Caki2 (cell line): ENCODE data around the gene GPR45. TPM values are rescaled to one million over a fixed set of nuclear protein-coding genes. Genes with fewer than 3 reads are reported as not detected.

Experiments
- DNase-seq: peaks from one replicate; pipeline ENCODE4 v3.0.0-alpha.2; 2015; ENCODE audit warnings: low read depth
- in situ Hi-C: cut with HindIII; loops from 2 replicates; pipeline ENCODE4 v1.10.0; 2016; ENCODE audit warnings: low sequenced_read_pairs, low pct_unique_long_range_greater_than_20kb, mixed read lengths
- total RNA-seq: library from RNA; depleted of rRNA; stranded (reverse); fragments of >200 nt; shearing (Covaris generic); gene quantifications from 2 replicates; pipeline ENCODE4 v1.2.3, GENCODE V29; 2014; ENCODE audit warnings: low replicate concordance; rRNA removed

The GPR45 gene, protein sequence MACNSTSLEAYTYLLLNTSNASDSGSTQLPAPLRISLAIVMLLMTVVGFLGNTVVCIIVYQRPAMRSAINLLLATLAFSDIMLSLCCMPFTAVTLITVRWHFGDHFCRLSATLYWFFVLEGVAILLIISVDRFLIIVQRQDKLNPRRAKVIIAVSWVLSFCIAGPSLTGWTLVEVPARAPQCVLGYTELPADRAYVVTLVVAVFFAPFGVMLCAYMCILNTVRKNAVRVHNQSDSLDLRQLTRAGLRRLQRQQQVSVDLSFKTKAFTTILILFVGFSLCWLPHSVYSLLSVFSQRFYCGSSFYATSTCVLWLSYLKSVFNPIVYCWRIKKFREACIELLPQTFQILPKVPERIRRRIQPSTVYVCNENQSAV
- total RNA-seq, result 0.17 and 0.20 TPM in 2 replicates

DNA sequence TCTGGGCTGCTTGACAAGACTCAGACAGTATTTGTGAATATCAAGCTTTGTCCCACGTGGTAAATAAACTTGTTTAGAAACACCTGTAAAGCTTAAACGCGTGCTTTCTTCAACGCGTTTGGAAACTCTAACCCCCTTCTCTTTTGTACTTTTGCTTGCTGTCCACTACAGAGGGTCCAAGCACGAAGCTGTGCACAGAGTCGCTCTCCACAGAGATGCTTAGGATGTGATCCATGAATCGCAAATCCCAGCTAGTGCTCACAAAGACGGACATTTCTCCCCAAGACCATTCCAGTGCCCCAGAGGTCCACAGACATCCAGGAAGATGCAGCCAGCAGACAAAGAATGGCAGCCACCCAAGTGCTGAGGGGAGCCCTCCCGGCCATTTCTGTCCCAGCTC, at the start of gene GPR45:
GPR45 (plus strand) TSS at position 301 of the 400 bp plus-strand sequence. CDS start 116 bp downstream, outside the sequence.
- in situ Hi-C loops, result no loop called here
- no peak for DNase-seq

DNA sequence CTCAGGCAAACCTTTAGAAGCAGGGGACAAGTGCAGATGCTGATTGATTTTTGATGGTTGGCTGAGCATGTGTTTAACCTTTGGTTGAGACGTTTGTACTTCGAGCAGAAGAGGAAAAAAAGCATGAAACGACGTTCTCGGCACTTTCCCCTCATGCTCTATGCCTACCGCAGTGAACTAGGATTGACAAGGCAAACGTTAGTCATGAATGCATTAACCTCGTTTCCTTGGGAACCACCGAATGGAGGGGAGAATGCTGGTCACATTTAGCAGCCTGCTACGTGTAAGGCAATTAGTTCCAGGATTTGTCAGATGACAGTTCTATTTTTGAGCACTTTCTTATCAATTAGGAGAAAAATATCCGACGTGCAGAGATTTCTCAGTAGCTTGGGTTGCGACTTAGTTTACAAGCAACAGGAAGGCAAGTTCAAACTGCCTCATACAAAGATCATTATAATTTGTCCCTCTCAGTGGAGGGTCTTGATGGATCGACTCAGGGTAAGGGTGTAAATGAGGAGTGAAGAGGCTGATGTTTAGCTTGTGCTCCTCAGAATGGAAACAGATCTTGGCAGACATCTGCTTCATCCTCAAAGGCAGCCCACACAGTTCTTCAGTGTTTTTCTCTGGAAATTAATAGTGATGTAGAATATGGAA, 47.4 kb upstream of the GPR45 start:
- DNase-seq, result no peak
- in situ Hi-C loops, result no loop called here

DNA sequence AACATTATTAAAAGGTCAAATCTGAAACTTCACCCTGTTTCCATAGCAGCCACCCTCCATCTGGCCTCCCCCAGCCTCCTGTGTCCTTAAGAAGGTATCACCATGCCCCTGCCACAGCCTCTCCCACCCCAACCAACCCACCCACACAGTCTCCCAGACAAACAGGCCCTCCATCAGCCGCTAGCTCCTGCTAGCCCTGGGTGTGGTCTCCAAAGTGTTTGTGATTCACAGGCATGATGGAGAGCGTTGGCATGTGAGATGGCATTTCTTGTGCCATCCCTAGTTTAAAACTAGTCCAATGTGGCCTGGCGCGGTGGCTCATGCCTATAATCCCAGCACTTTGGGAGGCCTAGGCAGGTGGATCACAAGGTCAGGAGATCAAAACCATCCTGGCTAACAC, 44.9 kb upstream of the GPR45 start:
- DNase-seq, result no peak
- in situ Hi-C loops, result no loop called here

DNA sequence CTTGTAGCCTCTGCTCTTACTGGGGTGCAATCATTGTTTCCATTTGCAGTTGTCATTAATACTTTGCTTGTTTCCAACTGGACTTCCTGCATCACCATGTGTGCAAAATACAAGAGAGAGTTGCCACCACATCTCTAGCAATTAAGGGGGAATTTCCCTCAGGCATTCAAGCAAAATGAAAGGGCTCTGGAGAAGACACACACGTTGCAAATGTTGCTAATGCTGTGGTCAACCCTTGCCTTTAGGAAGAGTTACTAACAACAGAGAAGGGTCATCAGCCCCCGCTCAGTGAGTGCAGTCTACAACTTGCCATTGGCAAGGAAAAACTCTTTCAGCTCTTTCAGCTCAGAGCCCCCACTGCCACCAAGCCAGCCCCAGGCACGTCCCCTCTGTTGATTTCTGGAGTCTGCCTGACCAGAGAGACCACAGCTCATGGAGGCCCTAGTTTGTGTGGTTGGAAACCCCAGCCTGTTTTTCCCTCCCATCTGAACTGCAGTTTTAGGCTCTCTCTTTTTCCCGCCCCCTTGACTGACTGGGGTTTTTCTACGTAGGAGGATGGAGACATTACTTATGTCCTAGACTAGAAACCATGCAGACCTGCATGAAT, 25.9 kb upstream of the GPR45 start:
- no peak for DNase-seq
- in situ Hi-C loops, result no loop called here

DNA sequence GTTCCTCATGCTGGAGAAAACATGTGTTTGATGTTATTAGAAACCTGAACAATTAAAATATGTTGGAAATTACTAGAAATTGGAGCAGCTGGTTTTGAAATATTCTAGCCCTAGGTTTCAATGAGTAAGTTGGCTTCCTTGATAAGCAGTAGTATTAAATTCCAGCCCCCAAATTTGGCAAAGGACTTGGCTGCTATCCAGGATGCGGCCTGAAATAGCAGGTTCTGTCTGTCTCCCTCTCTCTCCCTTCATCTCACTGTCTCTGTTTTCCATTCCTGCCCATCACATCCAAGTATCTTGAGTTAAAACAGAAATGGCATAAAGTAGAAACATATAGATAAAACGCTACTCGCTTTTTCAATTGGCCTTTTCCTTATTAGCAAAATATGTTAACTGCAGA, 20.9 kb upstream of the GPR45 start:
- in situ Hi-C loops, result no loop called here
- no peak for DNase-seq

DNA sequence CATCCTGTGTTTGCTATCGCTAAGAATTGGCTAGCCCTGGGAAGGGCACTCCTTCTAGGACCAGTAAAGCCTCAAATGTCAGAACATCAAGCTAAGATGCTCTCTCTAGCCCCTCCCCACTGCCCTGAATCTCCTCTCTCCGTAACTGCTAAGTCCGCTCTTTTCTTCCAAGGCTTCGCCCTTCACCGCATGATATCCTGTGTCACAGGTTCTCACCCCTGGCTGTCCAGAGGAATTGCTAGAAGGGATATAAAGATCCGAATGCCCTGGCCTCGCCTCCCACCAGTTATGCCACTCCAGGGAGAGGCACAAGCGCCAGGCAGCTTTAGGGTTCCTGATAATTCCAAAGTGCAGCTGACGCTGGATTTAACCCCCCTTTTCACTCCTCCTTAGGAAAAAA, 17.1 kb upstream of the GPR45 start:
- in situ Hi-C loops, result no loop called here
- DNase-seq, result no peak

DNA sequence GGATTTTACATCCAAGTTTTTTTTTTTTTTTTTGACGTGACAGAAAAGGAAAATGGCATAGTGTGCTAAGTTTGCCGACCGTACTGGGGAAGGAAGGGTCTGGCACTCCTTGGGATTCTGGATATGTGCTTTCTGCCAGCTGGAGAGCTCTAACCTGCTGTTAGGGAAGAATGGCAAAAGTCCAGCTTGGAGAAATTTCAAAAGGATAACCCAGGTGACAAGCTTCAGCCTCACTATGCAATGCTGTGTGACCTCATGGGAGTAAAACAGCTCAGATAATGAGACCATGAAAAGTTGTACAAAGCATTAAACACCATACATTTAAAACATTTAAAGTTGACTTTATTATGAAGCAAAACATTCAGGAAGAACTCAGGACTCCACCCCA, 10.3 kb upstream of the GPR45 start:
- in situ Hi-C loops, result no loop called here
- DNase-seq, result no peak

DNA sequence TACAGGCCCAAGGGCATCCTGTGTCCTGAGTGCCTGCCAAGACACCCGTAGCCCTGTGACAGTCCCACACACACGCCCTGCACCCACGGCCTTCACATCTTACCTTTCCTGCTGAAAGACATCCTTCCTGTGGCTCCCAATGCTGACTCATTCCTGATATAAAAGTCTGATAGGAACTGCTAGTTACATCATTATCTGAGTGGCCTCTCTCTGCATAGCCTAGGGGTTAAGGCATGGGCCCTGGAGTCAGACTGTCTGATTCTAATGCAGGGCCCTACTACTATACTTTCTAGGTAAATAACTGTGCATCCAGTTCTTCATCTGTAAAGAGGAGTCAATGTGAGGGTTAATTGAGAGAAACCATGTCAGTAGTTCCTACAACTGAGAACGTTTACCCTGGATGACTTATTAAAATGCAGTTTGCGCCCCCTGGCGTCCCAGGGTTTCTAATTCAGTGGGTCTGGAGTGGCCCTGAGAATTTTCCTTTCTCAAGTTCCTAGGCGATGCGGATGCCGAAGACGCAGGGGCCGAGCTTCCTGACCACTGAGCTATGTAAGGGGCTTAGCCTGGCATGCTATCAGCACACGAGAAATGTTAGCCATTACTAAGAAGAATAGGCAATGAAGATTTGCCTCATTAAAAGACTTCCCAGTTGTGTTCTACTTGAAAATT, 6.0 kb upstream of the GPR45 start:
- peak; percentile 81 for DNase-seq
- in situ Hi-C loops, result no loop called here

DNA sequence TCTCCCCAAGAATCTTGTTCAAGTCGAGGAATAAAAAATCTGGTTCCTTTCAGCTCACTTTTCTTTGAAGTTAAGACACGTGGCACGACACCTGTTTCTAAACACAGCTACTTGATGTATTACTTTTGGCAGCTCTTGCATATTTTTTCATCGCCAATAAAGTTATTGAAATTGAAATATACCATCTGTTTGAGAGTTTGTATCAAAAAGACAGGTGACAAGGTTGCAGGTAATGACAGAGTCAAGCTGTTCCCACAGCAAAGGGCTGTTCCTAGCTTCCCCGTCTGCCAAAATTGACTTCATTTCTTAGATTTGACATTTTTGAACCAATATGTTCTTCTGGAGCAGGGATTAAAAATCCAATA, 5.5 kb upstream of the GPR45 start:
- DNase-seq, result no peak
- in situ Hi-C loops, result no loop called here

DNA sequence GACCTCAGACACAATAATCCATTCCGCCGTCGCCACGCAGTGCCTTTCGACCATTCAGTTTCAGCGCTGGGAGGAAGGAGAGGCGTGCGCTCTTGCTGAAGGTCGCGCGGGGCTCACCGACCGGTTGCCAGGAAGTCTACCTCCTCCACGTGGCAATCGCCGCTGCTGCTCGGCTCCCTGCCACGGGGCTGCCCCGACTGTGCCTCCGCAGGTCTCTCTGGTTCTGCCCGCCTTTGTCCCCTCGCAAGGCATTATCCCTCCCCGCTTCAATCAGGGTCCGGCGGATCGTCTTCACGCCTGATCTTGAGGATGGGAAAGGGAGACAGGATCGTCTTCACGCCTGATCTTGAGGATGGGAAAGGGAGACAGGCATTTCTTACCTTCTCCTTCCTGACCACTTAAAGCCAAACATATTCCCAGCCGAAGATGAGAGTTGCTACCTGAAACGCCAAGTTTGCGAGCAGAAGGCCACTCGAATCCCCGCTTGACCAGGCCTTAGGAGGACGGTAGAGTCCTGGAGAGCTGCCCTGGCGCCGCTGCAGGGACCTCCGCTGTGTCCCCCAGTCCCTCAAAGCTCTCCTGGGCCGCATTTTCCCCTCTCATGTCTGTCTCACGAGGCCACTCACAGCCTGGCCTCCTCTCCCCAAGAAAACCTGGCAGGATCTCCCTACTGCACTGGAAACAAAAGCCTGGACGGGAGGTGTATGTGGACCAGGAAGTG, 4.3 kb upstream of the GPR45 start:
- DNase-seq, result no peak
- in situ Hi-C loops, result no loop called here

DNA sequence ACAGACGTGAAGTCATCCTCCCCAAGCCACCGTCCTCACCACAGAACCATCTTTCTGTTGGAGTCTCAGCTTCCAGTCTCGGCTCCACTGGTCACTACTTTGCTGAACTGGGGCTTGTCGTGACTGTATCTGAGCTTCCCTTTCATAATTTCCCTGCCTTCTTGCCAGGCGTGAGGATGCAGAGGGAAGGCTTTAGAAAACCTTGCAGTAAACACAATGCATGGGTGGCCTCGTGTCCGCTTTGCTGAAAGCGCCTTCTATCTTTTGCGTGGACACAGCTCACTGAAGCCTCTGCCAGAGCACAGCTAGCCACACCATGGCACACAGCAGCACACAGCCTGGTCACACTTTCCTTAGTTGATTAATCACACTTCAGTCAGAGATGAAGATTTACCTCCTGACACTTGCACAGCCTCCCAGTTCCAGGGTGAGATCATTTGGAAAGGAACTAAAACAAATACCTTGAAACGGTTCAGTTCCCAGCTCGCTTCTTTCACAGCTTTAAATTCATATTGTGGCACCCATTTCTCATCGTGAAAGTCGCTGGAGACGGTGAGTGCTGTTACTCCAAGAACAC, 2.8 kb upstream of the GPR45 start:
- DNase-seq, result peak; percentile 91
- in situ Hi-C loops, result no loop called here

DNA sequence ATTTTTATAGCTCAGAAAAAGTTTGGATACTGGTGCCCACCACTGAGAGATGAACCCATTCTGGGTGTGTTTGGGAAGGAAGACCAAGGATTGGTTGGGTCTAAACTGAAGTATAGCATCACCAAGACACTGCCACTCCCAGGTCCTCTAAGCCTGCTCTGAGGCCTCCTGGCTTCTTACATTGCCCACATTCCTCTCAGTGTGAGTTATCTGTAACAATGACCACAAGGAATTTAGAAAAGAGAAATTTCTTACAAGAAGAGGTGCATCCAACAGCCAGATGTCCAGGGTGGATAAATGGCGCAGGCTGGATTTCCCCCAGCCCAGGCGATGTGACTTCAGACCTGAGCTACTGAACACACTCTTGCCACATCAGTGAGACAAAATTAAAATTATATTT, 1.6 kb upstream of the GPR45 start:
- in situ Hi-C loops, result no loop called here
- peak; percentile 84 for DNase-seq

DNA sequence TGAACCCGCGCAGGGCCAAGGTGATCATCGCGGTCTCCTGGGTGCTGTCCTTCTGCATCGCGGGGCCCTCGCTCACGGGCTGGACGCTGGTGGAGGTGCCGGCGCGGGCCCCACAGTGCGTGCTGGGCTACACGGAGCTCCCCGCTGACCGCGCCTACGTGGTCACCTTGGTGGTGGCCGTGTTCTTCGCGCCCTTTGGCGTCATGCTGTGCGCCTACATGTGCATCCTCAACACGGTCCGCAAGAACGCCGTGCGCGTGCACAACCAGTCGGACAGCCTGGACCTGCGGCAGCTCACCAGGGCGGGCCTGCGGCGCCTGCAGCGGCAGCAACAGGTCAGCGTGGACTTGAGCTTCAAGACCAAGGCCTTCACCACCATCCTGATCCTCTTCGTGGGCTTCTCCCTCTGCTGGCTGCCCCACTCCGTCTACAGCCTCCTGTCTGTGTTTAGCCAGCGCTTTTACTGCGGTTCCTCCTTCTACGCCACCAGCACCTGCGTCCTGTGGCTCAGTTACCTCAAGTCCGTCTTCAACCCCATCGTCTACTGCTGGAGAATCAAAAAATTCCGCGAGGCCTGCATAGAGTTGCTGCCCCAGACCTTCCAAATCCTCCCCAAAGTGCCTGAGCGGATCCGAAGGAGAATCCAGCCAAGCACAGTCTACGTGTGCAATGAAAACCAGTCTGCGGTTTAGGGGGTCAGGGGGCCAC, 897 bp downstream of the GPR45 start:
- in situ Hi-C loops, result no loop called here
- no peak for DNase-seq

DNA sequence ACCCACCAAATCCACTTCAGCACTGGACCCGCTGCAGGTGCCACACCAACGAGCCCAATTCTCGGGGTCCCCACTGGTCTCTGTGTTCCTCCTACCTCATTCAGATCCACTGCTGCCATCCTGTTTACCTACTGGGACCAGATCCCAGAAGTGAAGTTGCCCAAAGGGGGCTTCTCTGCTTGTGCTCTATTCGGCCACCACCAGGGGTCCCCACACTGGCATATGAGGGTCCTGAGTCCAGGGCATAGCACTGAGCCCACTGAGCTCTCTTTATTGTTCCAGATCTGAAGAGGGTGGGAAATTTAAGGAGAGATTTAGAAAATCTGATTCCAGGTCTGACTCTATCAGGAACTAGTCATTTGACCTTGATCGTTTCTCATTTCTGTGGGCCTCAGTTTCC, 2.4 kb downstream of the GPR45 start:
- in situ Hi-C loops, result no loop called here
- no peak for DNase-seq

DNA sequence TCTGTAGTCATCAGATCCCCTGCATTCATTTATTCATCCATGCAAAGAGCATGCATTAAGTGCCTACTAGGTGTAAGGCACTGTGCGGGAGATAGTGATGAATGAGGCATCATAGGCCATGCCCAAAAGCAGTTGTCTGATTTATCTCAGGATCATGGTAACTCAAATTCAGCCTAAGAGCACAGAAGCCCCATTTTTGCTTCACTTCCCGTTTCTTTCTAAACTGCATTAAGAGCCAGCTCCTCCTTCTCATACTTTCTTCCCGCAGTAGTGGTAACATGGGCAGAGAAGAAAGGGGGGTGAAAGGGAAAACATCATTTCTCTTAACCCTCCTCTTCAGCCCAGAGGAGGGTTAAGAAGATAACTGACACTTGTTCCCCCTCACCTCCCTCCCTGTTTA, 2.9 kb downstream of the GPR45 start:
- in situ Hi-C loops, result no loop called here
- DNase-seq, result no peak

DNA sequence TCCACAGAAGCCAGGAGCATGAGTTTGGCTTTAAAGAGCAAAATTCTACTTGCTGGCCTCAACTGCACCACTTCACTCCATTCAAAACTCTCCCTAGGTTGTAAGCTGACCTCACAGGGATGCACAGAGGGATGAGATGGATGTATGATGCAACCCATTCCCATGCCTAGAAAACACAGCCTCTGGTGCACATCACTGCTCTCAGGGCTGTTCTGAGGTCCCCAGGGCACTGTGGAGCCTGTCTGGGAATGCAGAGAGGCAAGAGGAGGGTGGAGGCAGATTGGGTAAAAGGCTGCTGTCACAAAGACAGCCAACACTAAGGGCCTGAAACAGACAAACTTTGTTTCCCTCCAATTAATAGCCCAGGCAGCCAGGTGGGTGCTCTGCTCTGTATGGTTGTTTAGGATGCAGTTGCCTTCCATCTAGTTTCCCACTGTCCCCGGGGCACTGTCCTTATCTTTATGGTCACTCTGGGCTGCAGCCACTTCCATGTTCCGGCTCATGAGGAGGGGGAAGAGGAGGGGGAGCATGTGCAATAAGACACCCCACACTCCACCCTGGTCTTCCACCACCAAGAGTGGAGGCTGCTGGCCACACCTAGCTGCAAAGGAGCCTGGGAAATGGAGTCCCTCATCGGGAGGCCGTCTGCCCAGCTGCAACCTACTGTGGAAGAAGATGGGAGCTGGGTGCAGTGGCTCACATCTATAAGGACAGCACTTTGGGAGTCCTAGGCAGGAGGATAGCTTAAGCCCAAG, 7.0 kb downstream of the GPR45 start:
- DNase-seq, result no peak
- in situ Hi-C loops, result no loop called here

DNA sequence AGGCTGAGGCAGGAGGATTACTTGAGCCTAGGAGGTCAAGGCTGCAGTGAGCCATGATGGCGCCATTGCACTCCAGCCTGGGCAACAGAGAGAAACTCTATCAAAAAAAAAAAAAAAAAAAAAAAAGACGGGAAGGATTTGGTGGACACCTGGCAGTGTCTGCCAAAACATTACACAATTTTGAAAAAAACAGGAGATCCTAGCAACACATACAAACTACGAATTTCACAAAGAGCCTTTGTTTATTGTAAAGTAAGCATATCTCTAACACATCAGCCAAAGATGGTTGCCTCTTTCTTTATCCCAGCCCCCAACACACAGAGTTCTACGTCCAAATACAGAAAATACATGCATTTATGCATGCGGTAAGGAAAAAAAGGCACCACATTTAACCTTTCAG, 7.6 kb downstream of the GPR45 start:
- no peak for DNase-seq
- in situ Hi-C loops, result no loop called here
